HG03520 (cell line): ENCODE measurements around the gene DMRT3.

Experiments
- ATAC-seq: cut with Tn5 transposase; IDR thresholded peaks from one replicate; pipeline ENCODE4 v1.9.1; 2021; ENCODE audit warnings: mild to moderate bottlenecking, moderate library complexity; ENCODE audit not compliant: unreplicated experiment

Gene DMRT3

DNA sequence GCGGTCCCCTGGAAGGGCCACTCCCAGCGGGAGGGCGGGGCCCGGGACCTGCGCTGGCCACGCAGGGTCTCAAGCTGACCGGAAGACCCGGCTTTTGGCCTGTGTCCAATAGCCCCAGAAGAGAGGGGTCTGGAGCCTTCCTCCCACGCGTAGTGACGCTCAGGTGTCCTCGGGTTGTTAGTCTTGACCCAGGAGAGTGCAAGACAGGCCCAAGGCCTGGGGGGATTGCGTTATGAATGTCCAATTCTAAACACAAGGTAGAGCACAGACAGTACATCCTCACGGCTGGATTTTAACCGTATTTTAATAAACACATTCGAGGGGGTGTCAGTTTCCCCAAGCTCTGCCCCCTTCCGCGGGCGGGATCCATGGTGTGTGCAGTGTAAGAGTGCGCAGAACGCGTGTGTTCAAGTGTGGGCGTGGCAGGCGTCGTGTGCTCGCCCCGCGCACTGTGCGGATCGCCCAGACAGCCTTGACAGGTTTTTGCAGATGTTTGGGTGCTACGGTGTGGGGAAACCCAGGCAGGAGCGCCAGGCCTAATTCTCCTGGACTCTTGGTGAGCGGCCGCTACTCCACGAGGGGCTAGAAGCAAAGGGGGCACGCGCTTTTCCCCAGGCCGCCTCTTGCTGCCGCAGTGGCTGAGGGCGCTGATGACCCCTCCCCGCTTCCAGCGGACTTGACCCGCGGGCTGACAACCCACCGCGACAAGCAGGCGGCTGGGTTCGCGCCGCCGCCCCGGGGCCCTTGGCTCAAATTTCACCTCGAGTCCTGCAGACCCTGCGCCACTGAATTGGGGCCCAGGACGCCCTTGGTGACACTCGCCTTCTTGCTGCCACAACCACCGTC, 6.1 kb upstream of the DMRT3 start:
- no peak for ATAC-seq

DNA sequence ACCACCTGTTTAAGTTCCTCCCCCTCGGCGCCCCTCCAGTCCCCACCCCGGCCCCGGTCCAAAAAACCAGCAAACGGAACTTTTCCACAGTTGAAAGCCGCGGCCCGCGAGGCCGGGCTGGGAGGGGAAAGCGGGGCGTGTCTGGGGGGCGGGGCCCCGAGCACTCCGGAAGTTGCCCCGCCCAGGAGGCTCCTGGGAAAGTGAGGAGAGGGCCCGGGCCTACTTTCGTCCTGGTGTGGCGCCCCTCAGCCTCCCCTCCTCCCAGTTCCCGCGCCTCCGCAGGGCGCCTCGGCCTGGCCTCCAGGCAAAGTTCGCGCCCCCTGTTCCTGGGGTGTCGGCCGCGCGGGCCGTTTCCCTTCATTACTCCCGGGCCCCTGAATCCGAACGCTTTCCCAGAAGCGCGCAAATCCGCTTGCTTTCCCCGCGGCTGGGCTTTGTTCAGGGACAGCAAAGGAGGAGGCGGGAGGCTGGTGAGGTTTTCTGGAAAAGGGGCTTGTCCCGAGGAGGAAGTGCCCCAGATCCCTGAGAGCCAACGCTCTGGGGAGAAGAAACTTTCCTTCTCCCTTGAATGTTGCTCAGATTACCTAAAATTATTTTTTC, 4.5 kb upstream of the DMRT3 start:
- ATAC-seq = no peak

DNA sequence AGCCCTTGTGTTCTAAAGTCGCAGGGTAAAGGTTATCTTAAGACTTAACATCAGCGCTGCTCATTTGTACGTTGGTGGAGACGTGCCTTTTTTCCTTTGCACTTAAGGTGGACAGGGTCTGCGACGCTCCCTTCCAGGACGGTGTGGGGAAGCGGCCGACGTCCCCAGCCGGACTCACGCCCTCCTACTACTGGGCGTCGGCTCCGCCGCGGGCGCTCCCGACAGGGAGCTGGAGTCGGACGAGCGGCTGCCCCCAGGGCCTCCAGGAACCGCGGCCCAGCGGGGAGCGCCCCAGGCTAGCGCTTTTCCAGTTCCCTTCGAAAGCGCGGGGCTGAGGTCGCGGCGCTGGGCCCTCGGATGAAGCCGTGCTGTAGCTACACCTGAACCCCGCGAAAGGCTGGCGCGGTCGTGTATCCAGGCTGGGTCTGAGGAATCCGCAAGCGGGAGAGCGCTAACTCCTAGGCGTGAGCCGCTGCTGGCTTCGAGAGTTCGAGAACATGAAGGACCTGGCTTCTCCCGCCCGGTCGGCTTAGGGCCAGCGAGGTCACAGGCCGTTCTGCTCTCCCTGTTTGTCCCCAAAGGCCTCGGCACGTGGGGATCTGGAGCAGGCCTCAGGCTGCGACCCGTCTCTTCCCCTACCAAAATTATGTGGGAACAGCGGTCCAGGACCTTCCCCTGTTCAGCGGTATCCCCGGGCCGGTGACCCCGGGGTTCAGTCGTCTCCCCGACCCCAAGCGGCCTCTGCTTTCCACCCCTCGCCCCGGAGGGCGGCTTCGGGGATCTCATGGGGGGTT, 3.8 kb upstream of the DMRT3 start:
- ATAC-seq = no peak

GRCh38 chr9:973295-973834, 3.1 kb upstream of the DMRT3 start:
- no peak for ATAC-seq

GRCh38 chr9:974031-974995, 2.1 kb upstream of the DMRT3 start:
- ATAC-seq = no peak

DNA sequence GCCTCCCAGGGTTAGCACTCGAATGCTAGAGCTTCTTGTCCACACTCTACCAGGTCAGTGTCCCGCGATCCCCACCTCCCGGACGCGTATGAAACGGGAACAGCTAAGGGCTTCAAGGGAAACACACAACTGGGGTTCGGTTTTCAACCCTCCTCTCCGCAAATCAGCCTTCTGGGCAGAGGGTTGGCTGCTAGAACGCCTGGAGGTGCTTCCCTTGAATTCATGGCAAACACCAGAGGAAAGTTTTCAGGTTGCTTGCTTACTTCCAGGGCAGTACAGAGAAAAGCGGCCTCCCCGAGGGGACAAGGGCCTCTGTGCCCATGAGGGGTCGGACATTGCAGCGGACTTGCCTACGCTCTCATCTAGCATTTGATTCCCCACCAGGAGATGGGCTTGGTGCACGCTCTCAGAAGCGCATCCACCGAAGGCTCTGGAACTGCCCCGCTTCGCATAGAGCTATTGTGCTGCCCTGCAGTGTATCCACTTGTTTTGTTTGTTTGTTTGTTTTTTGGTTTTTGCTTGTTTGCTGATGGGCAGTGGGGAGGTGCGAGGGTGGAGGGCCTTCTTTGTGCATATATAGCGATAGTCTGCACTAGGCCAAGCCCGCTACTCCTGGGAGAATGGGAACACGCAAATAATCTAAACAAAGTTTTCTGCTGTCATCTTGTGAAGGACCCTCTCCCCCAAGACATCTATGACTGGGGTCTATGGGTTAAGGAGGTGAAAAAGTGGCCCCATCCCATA, 1.3 kb upstream of the DMRT3 start:
- no peak for ATAC-seq

- ATAC-seq = no peak
These were observed 656 bp upstream of the DMRT3 start for GRCh38 chr9:975740-976257.

GRCh38 chr9:976943-977837, 735 bp downstream of the DMRT3 start:
- ATAC-seq = no peak

DNA sequence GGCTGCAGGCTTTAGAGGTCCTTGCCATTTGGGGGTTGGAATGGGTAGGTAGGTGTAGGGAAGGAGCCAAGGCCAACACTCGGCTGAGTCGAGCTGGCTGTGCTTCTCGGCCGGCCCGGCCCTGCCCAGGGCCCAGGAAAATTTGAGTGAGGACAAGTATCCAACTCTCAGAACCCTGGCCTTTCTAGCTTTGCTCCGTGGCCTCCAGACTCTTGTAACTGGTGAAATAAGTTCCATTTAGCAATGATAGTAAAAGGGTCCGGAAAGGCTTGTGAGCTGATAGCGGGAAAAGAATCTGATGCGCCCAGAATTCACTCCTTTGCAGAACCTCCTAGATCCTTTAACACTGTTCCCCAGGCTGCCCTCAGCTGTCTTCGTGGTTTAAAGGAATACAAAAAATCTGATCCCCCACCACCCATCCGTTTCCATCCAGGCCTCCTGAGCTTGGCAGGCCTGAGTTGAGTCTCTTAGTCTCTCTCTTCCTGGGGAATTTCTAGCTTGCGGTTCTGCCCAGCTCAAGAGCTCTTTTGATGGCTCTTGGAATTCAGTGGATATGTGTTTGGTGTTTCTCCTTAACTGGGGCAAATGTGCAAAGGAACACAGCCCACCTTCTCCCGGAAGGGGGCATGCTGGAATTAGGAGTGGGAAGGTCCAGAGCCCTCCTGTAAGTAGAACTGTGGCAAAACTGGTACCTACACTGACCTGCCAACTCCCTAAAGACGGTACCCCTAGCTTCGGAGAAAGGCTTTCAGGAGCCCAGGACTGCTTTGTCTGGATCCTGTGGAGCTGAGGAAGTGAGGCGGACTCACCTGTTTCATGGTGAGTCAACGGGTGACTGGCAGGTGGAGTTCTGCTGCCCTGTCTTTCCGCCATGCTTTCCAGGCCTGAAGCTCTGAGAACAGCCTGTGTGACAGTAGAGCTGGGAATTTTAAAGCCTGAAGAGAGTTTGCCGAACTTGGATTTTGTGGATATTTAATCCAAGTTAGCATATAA, 1.7 kb downstream of the DMRT3 start:
- ATAC-seq = no peak

DNA sequence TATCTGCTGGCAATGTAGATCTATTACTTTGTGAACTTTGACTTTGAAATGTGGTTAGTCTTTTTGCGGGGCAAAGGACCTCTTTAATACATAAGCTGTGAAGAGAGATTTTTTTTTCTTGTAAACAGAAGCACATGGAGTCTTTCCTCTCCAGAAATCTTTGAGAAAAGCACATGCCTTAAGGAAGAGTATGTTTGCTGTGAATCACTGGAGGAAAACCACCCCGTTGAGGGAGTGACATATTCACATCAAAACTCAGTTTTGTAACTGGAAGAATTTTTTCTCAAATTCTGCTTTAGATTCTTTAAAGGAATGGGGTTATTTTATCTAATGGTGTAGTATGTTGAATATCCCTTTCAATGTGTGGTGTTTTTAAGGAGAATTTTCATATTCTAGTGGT, 3.5 kb downstream of the DMRT3 start:
- ATAC-seq = no peak

DNA sequence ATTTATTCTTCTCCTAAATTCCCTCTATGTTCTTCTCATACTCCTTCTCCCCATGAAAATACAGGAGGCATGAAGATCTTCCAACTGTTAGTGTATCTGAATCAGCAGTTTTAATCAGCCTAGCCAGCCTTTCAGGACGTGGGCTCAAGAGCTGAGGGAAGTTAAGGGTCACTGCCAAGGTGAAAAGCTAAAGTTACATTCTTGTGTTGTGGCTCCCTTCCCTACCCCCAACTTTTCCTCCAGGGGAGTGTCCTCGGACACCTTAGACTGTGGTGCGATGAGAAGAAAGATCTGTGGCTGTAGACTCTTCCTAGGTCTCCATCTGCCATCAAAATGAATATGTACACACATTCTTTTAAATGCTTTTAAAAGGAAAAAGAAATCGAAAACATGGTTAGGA, 4.2 kb downstream of the DMRT3 start:
- ATAC-seq = no peak

DNA sequence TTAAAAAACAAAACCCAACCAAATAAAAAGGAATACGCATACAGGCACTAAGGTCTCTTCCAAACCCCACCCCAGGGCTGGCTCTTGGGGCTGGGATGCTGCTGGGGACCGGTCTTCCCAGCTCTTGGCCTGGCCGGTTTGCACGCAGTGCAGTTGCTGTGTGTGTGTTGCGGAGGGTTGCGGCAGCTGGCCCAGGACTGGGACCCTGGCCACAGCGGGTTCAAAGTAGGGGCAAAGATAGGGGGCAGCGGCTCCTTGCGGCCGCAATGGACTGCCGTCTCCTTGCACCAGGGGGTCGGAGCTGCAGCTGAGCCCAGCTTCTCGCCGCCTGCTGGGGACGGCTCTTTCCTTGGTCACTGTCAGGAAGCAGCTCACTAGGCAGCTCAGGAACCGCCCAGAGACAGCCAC, 5.0 kb downstream of the DMRT3 start:
- ATAC-seq = no peak

DNA sequence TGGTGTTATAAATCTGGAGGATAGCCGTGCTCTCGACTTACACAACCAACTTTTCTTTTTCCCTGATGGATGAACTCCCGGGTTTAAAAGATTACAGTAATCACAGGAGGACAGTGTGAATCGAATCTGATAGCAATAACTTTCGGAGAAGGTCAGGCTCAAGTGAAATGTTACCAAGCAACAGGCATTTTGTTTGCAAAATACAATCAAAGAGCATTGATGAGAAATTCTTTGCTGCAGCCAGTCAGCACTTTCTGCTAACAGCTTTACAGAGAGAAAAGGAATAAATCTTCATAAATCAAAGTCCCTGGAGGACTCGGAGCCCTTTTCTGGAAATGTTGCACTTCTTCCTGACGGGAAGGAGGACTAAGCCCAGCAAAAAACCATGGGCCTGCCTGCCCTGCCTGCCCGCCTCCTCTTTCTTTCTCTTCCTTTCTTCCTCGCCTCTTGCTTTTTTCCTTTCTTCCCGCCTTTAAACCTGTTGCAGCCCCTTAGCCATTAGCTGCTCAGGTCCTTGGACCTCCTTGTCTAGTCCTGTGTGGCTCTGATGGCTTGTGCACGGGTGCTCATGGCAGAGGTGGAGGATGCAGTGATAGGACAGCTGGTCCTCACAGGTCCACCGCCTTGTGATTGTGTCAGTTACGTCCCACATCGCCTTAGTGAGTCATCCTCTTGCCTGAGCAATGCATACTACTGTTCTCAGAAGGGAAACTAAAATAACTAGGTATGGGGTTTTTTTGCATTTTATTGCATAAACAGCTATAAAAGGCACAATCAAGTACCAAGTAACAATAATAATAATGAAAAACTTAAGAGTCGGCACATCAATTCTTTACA, 6.2 kb downstream of the DMRT3 start:
- no peak for ATAC-seq

DNA sequence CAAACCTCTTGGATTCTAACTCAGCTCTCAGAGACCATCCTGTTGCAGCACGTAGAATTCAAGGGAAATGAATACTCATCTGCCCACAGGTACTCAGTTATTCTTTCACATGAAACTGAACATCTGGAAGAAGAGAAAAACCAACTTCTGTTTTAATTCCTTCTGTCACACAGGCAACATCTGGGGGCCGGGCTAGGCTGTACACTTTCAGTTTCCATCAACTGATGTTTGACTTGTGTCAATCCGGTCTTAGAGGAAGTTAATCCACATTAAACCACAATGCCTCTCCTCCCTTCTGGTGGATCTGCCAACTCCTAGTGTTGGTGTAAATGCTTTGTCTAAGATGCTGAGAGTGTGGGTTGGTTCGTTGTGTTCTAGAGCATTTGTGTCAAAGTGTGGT, 17.6 kb downstream of the DMRT3 start:
- ATAC-seq = peak; percentile 69

- ATAC-seq = no peak
These were observed 18.7 kb downstream of the DMRT3 start for GRCh38 chr9:995192-995591.

DNA sequence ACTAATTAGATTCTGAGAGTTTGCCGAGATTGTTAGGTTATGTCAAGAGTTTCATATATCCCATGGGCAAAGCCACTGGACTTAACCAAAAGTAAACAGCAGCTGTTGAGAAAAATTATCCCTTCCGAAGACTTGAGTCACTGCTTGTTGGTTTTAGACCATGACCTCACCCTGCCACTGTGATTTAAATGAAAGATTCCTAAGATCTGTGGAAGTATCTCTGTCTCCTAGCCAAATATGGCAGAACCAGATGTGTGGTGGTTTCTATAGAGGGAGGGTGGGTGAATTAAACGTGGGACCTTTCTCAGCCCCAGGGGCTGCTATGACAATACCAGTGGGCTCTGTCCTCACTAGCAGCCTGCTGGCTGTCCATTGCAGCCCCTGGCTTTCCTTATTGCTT, 19.3 kb downstream of the DMRT3 start:
- no peak for ATAC-seq
